22Rv1 (cell line): ENCODE results near the gene FAM107B.

Source experiments
- H3K27ac ChIP-seq: fragments of 450-650 bp; 2 replicates; pipeline ENCODE4 v1.5.1; 2017
- ZFX ChIP-seq: fragments of 450-650 bp; IDR thresholded peaks from 2 replicates; pipeline ENCODE4 v1.6.1; 2017; ENCODE audit warnings: antibody characterized with exemption, borderline replicate concordance
- TF ChIP-seq, protein P1 (sequence below): fragments of 450-650 bp; IDR thresholded peaks from 2 replicates; pipeline ENCODE4 v1.5.1; 2017; ENCODE audit warnings: mild to moderate bottlenecking

Gene FAM107B

DNA sequence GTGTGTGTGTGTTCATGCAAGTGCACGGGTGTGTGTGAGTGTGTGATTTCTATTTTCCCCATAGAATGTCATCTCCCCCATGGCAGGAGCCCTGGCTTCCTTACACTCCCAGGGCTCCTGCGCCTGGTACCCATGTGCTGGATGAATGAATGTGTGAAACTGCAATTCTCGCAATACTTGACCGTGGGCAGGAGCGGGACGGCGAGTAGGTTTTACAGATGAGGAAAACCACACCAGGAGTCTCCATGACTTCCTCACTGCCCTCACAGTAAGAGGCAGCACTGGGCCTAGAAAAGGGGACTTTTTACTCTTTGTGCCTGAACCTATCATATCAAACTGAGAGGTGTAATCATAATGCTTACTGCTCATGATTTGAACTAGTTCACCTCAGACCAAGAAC lies 276.4 kb downstream of the FAM107B start:
- H3K27ac ChIP-seq = no peak overlapping the region
- TF ChIP-seq, protein P1, sequence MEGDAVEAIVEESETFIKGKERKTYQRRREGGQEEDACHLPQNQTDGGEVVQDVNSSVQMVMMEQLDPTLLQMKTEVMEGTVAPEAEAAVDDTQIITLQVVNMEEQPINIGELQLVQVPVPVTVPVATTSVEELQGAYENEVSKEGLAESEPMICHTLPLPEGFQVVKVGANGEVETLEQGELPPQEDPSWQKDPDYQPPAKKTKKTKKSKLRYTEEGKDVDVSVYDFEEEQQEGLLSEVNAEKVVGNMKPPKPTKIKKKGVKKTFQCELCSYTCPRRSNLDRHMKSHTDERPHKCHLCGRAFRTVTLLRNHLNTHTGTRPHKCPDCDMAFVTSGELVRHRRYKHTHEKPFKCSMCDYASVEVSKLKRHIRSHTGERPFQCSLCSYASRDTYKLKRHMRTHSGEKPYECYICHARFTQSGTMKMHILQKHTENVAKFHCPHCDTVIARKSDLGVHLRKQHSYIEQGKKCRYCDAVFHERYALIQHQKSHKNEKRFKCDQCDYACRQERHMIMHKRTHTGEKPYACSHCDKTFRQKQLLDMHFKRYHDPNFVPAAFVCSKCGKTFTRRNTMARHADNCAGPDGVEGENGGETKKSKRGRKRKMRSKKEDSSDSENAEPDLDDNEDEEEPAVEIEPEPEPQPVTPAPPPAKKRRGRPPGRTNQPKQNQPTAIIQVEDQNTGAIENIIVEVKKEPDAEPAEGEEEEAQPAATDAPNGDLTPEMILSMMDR = no peak
- TF ChIP-seq ZFX = no peak

DNA sequence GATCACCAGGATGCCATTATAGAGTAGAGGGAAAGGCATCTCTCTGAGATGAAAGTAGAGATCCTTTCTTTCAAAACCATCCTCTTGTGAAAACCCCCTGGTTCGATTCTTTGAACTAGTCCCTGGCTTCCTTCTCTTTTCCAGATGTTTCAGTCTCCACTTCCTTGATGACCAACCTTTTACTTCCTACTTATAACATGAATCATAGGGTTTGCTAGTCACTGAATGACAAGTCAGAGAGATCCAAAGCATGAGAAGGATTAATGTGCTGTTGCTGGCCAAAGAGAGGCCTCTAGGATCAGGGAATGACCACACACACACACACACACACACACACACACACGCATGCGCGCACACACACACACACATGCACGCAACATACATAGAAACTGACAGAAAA lies 282.9 kb downstream of the FAM107B start:
- no peak overlapping the region; the same call in 1 of the 2 replicates for H3K27ac ChIP-seq
- TF ChIP-seq, protein P1 = no peak

DNA sequence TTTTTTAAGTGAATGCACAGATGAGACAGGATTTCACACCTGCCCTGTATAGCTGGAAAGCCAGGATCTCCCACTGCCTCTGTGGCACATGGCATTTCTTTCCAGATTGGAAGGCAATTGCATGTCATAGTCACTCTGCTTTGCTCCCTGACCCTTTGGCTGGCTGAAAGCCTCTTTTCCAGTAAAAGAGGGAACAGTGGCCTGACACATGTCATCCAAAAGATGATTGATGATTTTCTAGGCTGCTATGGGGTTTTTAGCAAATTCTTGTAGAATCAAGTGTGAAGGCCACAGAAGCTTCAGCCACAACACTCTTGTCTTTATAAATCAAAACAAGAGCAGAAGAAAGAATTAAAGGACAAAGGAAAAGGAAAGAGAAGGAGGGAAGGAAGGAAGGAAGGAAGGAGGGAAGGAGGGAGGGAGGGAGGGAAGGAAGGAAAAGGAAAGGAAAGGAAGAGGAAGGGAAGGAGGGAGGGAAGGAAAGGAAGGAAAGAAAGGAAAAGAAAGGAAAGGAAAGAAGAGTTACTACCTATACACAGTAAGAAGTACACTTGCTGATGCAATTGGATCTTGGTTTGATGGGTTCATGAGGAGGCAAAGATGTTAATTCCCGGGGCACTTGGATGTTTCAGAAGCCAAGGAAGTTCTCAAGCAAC lies 285.0 kb downstream of the FAM107B start:
- TF ChIP-seq ZFX = no peak
- TF ChIP-seq, protein P1 = no peak
- no peak overlapping the region for H3K27ac ChIP-seq

DNA sequence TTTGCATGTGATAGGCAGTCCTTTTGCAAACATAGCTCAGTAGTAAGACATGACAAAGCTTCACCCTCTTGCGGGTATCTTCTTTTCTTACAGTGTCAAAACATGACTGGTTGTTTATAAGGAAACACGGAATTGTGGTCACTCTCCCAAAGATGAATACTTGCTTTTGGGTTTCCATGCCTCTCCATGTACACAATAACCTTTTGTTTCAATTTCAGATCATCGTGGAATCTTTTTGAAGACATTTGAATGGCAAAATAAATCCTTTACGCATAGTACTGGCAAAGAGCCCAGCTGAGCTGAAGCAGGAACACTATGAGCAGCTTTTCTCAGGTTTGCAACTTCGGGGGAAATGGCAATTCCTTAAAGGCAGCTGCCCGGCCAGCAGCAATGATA lies 287.2 kb downstream of the FAM107B start:
- H3K27ac ChIP-seq = no peak overlapping the region
- TF ChIP-seq ZFX = no peak
- TF ChIP-seq, protein P1 = no peak

DNA sequence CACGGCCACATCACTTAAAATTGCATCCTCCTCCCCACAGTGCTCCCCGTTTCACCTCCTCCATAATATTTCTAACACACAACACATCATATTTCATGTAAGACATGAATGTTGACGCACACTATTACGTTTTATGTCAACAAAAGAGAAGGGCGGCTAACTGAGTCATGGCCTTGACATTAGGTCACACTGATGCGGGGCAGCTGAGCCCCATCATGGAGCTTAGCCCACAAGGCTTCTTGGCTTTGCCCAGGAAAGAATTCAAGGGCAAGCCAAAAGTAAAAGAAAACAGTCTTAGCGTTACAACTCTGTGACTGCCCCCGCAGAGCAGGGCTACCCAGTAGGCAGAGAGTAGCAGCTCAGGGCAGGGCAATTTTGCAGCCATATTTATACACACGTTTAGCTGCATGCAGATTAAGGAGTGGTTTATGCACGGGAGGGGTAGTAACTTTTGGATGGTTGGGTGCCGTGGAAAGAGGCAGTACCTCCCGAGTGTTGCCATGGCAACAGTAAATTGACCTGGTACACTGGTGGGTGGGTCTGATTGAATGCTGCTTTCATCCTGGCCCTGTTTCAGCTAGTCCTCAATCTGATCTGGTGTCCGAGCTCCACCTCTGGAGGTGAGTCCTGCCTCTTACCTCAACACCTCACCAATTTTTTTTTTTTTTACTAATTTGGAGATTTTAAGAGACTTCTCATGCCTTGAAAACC lies 287.8 kb downstream of the FAM107B start:
- TF ChIP-seq ZFX = no peak
- TF ChIP-seq, protein P1 = no peak

DNA sequence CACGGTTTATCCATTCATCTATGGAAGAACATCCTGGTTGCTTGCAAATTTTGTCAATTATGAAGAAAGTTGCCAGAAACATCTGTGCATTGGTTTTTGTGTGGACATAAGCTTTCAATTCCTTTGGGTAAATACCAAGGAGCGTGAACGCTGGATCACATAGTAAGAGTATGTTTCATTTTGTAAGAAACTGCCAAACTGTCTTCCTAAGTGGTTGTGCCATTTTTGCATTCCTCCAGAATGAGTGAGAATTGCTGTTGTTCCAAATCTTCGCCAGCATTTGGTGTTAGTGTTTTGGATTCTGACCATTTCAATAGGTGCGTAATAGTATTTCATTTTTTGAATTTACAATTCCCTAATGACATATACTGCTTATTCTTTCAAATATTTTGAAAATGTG lies 288.7 kb downstream of the FAM107B start:
- TF ChIP-seq, protein P1 = no peak
- TF ChIP-seq ZFX = no peak
- no peak overlapping the region for H3K27ac ChIP-seq

More for the DNA sequence above, 287.8 kb downstream of the FAM107B start:
- no peak overlapping the region for H3K27ac ChIP-seq

DNA sequence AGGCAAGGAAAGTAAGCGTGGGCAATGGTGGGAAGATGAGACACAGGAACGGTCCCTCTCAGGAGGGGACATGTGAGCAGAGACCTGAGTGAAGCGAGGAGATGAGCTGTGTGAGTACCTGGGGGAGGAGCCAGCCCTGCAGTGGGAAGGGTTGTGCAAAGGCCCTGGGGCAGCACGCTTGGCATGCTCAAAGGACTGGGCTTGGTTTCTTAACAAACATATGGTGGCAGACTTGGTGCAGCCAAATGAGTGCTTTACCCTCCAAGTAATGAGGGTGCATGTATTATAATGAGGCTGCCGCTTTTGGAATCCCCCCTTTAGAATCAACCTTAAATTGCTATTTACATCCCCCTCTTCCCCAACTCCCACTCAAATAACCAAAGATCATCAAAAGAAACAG lies 291.3 kb downstream of the FAM107B start:
- H3K27ac ChIP-seq = no peak overlapping the region
- no peak for TF ChIP-seq ZFX
- TF ChIP-seq, protein P1 = no peak
